IMR-90 (cell line): Measurements from ENCODE around the gene ARHGAP35.

ENCODE experiments used
- MAZ ChIP-seq: IDR thresholded peaks from 2 replicates; pipeline ENCODE4 v1.6.1; 2012; ENCODE audit warnings: low read depth, mild to moderate bottlenecking, low read length, improper control_type of control experiment, moderate library complexity, borderline replicate concordance
- POLR2A ChIP-seq: IDR thresholded peaks from 2 replicates; pipeline ENCODE4 v1.6.1; 2012; ENCODE audit warnings: mild to moderate bottlenecking, low read depth, low read length
- RAD21 ChIP-seq: IDR thresholded peaks from 2 replicates; pipeline ENCODE4 v1.6.1; 2012; ENCODE audit warnings: low read length, improper control_type of control experiment
- TF ChIP-seq, protein P1 (sequence below): fragments of 150-350 bp; IDR thresholded peaks from 2 replicates; pipeline ENCODE4 v1.6.1; 2016; ENCODE audit warnings: low read depth, mild to moderate bottlenecking, low read length, moderate library complexity, borderline replicate concordance

DNA sequence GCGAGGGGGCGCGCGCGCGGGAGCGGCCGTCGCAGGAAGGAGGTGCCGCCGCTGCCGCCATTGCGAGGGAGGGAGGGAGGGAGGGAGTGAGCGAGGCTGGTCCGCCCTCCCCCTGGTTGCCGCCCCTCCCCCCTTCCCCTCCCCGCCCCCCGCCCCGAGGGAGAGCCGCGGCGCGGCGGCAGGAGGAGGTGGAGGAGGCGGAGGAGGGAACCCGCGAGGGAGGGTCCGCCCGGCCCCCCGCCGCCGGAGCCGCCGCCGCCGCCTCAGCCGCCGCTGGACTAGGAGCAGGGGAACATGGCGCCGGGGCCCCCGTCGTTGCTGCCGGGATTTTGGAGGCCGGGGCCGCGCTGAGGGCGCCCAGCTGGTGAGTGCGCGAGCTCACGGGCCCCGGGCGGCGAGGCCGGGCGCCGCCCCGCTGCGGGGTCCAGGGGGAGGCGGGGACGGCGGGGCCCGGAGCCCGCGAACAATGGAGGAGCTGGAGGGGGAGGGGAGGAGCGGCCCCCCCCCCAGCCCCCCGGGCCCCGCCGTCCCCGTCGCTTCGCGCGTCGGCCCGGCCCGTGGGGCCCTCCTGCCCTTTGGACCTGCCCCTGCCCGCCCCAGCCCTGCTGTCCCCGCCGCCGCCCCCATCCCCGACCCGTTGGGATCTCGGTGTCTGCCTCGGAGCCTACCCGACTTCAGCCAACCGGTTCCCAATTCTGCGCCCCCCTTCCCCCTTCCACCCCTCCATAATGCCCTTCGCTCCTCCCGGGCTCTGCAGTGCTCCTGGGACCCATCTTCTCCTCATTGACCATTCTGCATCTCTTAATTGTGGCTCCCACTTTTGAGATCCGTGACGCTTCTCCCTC lies at the start of gene ARHGAP35:
- TF ChIP-seq RAD21 (no peak), MAZ (peak; percentile 79; the same call in 1 of the 2 replicates), POLR2A (no peak)
- TF ChIP-seq, protein P1, sequence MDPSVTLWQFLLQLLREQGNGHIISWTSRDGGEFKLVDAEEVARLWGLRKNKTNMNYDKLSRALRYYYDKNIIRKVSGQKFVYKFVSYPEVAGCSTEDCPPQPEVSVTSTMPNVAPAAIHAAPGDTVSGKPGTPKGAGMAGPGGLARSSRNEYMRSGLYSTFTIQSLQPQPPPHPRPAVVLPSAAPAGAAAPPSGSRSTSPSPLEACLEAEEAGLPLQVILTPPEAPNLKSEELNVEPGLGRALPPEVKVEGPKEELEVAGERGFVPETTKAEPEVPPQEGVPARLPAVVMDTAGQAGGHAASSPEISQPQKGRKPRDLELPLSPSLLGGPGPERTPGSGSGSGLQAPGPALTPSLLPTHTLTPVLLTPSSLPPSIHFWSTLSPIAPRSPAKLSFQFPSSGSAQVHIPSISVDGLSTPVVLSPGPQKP: no peak
